GM19240 (cell line): ENCODE results near the gene PRKAG2.

Experiments
- DNase-seq: peaks from one replicate; pipeline ENCODE4 v3.0.0; 2011; ENCODE audit warnings: low spot score; ENCODE audit not compliant: insufficient read length

Gene PRKAG2

GRCh38 chr7:151715666-151716315 is 161.1 kb downstream of the PRKAG2 start:
- DNase-seq = no peak

GRCh38 chr7:151714201-151714600 is 162.7 kb downstream of the PRKAG2 start:
- DNase-seq = no peak

GRCh38 chr7:151712810-151713125 is 164.1 kb downstream of the PRKAG2 start:
- no peak for DNase-seq

- no peak for DNase-seq
These were observed 164.8 kb downstream of the PRKAG2 start for GRCh38 chr7:151711906-151712809.

- no peak for DNase-seq
These were observed 165.5 kb downstream of the PRKAG2 start for GRCh38 chr7:151711435-151711872.

GRCh38 chr7:151710646-151711434 is 166.1 kb downstream of the PRKAG2 start:
- no peak for DNase-seq

- no peak for DNase-seq
These were observed 166.7 kb downstream of the PRKAG2 start for GRCh38 chr7:151710121-151710640.

GRCh38 chr7:151709141-151710038 is 167.5 kb downstream of the PRKAG2 start:
- DNase-seq = no peak

- no peak for DNase-seq
These were observed 168.3 kb downstream of the PRKAG2 start for GRCh38 chr7:151708610-151709009.

GRCh38 chr7:151707757-151708156 is 169.2 kb downstream of the PRKAG2 start:
- no peak for DNase-seq

- no peak for DNase-seq
These were observed 169.8 kb downstream of the PRKAG2 start for GRCh38 chr7:151707105-151707469.

- no peak for DNase-seq
These were observed 170.4 kb downstream of the PRKAG2 start for GRCh38 chr7:151706277-151707104.

- DNase-seq = no peak
These were observed 171.2 kb downstream of the PRKAG2 start for GRCh38 chr7:151705636-151706276.

- DNase-seq = no peak
These were observed 171.8 kb downstream of the PRKAG2 start for GRCh38 chr7:151704960-151705635.

- no peak for DNase-seq
These were observed 172.5 kb downstream of the PRKAG2 start for GRCh38 chr7:151704299-151704959.

GRCh38 chr7:151702961-151703360 is 174.0 kb downstream of the PRKAG2 start:
- no peak for DNase-seq

GRCh38 chr7:151700586-151701165 is 176.2 kb downstream of the PRKAG2 start:
- DNase-seq = no peak

GRCh38 chr7:151699928-151700319 is 177.0 kb downstream of the PRKAG2 start:
- DNase-seq = no peak
